Testis (tissue), 2 donors: ENCODE measurements around the gene GRM5.

ENCODE experiments used
- POLR2A ChIP-seq: fragments of 450-650 bp; IDR thresholded peaks from one replicate; pipeline ENCODE4 v1.6.1; 2017; ENCODE audit warnings: antibody characterized with exemption, mild to moderate bottlenecking, moderate library complexity
- TF ChIP-seq, protein P1 (sequence below), 3 experiments: fragments of 450-650 bp in 2 of 3; fragments of 200-600 bp in 1 of 3; sonication (generic) in 1 of 3; IDR thresholded peaks; one replicate each; pipeline ENCODE4 v1.5.1; 2016 to 2019; ENCODE audit warnings: antibody characterized with exemption in 3 of 3, mild to moderate bottlenecking in 2 of 3, moderate library complexity in 1 of 3

DNA sequence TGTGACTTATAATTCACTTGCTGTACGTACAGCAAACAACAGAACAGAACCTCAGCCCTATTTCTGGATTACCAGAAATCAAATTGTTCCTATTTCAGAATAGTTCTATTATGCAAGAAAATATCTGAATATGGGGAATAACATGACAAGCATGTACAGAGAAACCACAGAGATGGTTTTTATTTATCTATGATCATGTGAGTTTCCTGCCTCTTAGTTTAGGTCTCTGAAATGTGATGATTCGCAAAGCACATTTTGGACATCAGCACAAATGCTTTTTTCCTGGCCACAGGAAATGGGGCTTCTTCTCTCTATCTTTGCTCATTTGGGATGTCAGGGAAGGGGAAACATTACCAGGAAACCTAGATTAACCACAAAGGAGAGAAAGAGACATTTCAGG, 461.5 kb downstream of the GRM5 start:
- TF ChIP-seq POLR2A: no peak
- TF ChIP-seq, protein P1, sequence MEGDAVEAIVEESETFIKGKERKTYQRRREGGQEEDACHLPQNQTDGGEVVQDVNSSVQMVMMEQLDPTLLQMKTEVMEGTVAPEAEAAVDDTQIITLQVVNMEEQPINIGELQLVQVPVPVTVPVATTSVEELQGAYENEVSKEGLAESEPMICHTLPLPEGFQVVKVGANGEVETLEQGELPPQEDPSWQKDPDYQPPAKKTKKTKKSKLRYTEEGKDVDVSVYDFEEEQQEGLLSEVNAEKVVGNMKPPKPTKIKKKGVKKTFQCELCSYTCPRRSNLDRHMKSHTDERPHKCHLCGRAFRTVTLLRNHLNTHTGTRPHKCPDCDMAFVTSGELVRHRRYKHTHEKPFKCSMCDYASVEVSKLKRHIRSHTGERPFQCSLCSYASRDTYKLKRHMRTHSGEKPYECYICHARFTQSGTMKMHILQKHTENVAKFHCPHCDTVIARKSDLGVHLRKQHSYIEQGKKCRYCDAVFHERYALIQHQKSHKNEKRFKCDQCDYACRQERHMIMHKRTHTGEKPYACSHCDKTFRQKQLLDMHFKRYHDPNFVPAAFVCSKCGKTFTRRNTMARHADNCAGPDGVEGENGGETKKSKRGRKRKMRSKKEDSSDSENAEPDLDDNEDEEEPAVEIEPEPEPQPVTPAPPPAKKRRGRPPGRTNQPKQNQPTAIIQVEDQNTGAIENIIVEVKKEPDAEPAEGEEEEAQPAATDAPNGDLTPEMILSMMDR (IDR thresholded peaks at IDR 0.05): no peak
